Hematopoietic multipotent progenitor cell treated with erythropoietin and hydrocortisone succinate and interleukin-3 and kit ligand, for 8 days (in vitro differentiated cells): ENCODE data around the gene FBLN1.
"Not testable (repeated sequence)": the region's sequence is repeated elsewhere in the genome, so short reads cannot be mapped to it uniquely, and the experiment has no call there.

ENCODE experiments used
- DNase-seq: peaks from one replicate; pipeline ENCODE4 v3.0.0-alpha.2; 2015

The FBLN1 gene

DNA sequence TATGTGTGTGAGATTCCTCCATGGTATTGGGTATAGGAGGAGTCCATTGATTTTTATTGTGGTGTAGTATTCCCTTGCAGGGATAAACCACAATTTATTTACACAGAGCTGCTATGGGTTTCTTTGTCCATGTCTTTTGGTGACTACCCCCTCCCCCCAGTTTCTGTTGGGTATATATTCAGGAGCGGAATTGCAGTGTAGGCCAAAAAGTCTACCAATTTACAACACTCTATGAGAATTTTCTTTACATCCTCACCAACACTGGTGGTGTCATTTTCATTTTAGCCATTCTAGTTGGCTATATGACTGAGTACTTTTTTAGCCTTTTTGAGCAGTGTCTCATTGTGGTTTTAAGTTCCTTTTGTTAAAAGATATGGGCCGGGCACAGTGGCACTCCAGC, 113.7 kb downstream of the FBLN1 start:
- DNase-seq, result no peak

DNA sequence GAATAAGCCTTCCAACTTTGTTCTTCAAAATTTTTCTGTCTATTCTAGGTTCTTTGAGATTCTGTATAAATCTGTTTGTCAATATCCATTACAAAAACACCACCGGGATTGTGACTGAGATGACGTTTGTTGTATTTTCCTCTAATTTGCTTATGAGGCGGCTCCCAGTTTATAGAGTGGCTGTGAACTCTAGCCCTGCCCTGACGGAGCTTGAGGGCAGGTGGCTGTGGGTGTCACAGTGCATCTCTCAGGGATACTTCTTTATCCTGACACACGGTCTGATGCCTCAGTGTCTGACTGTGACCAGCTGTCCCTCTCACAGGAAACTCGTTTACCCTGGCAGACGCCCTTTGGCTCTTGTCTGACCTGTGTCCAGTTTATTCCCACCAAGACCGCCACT, 115.3 kb downstream of the FBLN1 start:
- no peak for DNase-seq

DNA sequence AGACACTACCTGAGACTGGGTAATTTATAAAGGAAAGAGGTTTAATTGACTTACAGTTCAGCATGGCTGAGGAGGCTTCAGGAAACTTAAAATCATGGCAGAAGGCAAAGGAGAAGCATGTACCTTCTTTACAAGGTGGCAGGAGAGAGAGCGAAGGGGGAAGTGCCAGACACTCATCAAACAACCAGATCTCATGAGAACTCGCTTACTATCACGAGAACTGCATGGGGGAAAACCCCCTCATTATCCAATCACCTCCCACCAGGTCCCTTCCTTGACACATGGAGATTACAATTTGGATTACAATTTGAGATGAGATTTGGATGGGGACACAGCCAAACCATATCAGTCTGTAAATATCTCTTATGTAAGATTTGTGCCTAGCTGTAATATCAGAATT, 118.0 kb downstream of the FBLN1 start:
- no peak for DNase-seq

GRCh38 chr22:45621836-45622600, 119.3 kb downstream of the FBLN1 start:
- DNase-seq, result no peak

DNA sequence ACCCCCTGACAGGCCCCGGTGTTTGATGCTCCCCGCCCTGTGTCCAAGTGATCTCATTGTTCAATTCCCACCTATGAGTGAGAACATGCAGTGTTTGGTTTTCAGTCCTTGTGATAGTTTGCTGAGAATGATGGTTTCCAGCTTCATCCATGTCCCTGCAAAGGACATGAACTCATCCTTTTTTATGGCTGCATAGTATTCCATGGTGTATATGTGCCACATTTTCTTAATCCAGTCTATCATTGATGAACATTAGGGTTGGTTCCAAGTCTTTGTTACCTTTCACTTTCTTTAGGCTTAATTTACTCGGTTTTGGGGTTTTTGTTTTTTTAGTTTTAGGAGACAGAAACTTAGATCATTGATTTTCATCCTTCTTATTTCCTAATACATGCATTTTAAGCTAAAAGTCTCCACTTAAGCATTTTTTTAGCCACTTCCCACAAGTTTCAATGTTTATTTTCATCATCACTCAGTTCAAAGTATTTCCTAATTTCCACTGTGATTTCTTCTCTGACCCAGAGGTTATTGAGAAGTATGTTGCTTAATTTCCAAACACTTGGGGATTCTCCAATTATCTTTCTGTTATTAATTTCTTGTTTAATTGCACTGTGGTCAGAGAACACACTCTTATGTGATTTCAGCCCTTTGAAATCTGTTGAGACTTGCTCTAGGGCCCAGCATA, 120.9 kb downstream of the FBLN1 start:
- DNase-seq, result not testable (repeated sequence)

GRCh38 chr22:45626198-45626651, 123.5 kb downstream of the FBLN1 start:
- no peak for DNase-seq

DNA sequence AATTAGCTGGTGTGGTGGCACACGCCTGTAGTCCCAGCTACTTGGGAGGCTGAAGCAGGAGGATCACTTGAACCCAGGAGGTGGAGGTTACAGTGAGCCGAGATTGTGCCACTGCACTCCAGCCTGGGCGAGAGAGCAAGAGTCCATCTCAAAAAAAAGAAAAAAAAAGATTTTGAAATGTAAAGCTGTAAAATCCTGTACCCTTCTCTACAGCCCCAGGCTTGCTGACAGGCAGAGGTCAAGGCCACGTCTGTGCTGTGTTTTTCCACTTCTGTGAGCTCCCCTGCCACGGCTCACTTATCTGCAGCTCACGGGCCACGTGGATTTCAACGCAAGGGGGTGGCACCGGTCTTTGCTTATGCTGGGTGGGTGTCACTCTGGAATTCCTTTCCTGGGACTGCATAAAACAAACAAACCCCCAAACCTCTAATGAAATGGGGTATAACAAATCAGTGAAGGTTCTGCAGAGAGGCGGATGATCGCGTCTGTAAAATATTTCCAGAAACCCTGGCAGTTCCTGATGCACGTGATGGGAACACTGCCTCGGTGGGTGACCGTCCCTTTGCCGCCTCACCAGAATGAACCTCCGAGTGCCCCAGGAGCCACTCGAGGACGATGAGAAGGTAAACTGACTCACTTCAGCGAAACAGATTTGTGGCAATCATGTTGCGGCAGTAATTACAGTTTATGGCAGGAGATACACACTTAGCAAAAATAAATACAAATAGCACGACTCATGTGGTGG, 125.0 kb downstream of the FBLN1 start:
- DNase-seq, result no peak

- no peak for DNase-seq
Measured at GRCh38 chr22:45628515-45628914, 125.8 kb downstream of the FBLN1 start.

DNA sequence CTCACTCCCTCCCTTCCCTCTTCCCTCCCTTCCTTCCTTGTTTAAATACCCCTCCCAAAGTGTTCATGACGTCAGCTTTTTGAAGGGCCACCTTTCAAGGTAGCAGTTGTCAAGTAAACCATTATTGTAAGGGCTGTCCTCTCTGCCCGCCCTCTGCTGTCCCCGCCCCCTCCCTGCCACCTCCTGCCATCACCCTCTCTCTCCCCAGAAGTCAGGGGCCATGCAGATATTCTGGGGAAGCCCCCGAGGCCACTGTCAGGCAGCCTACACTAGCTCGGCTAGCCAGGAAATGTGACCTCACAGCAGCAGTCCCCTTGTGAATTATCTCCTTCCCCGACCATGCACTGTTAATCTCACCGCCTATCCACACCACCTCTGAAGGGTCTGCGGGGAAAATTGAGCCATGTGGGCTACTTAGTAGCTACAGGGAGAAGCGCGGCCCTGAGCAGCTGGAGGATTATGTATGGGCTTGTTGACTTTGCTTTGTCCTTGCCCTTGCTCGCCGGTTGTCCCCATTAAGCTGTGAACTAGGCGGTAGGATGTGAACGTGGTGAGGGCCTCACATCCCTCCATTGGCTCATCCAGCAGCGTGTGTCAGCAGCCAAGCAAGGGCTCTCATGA, 126.9 kb downstream of the FBLN1 start:
- DNase-seq, result no peak

- no peak for DNase-seq
Measured at GRCh38 chr22:45630436-45630835, 127.8 kb downstream of the FBLN1 start.

DNA sequence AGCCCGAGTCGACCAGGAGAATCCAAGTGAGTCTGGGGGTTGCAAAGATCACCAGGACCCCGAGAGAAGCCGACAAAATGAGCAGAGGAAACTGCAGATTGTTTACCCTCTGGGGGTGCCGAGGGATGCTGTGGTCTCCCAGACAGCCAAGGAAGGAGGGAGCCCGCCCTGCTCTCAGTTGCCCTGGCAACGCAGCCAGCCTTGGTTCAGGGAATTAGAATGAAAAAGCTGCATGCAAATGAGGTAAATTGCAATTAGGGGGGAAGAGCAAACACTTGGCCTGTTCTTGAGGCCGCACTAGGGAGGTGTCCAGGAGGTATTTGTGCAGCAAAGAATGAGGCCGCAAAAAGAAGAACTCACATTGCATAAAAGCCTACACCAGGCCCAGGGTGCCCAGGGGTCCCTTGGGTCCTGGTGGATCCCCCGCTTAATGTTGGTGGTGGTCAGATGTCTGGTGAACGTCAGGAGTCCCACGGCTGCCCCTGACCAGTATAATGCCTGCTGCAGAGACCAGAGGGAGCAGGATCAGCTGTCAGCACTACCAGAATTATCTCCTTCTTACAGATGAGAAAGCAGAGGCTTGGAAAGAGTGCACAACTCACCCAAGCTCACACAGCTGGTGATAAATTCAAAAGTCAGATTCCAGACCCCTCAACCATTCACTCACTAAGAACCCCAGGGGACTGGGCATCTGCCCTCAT, 128.6 kb downstream of the FBLN1 start:
- DNase-seq, result no peak

GRCh38 chr22:45631841-45632238, 129.2 kb downstream of the FBLN1 start:
- DNase-seq, result no peak

- no peak for DNase-seq
Measured at GRCh38 chr22:45632791-45633515, 130.3 kb downstream of the FBLN1 start.

- DNase-seq, result peak; percentile 68
Measured at GRCh38 chr22:45636683-45637082, 134.0 kb downstream of the FBLN1 start.

DNA sequence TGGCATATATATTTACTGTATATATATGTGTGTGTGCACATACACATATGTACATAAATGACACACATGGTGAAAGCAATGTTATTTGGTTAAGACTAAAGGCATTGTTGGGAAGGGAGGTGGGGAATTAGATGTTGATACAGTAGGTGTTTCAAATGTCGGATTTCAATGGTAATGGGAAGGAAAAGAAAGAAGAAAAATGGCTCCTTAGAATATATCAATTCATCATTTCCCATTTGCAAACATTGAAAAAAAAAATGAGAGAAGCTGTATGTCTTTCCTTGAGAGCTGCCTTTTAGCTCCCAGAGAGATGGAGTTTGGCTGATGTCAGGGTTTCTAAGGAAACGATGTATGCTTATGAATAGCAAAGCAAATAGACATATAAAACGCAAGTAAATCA, 135.5 kb downstream of the FBLN1 start:
- no peak for DNase-seq

DNA sequence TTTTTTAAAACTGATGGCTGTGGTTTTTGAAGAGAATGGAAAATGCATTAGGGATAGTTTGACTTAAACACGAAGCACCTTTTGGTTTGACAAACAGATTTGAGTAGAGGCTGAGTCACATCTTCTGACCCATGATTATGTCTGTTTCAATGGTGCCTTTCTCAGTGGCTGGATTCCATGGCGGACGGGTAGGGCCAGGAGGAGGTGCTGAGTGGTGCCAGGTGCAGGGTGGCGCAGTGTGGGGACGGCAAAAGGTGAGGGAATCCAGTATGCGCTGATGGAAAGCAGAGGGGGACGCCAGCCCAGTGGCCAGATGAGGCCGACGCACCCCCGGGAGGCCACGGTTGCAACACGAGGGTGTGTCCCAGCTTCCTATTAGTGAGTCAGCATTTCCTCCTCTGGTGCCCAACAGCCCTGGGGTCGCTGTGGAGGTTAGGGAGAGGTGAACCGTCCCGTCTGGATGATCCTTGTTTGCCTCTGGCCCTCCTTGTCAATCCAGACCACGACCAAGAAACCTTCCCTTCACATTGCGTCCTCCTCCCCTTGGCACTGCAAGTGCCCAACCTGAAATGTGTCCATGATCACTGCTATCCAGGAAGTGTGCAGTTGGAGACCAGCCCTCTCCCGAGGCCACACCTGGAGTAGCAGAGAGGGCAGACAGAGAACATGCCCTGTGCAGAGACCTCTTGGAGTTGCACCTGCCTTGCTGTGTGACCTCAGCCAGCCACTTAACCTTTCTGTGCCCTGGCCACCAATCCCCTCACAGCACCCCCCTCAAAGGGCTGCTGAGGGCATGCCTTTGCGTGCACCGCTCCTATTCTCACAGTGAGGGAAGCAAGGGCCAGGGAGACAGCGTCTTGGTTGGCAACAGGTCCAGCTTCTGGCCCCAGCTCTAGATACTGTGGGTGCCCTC, 136.4 kb downstream of the FBLN1 start:
- DNase-seq, result peak; percentile 42

GRCh38 chr22:45639747-45640102, 137.0 kb downstream of the FBLN1 start:
- DNase-seq, result no peak

DNA sequence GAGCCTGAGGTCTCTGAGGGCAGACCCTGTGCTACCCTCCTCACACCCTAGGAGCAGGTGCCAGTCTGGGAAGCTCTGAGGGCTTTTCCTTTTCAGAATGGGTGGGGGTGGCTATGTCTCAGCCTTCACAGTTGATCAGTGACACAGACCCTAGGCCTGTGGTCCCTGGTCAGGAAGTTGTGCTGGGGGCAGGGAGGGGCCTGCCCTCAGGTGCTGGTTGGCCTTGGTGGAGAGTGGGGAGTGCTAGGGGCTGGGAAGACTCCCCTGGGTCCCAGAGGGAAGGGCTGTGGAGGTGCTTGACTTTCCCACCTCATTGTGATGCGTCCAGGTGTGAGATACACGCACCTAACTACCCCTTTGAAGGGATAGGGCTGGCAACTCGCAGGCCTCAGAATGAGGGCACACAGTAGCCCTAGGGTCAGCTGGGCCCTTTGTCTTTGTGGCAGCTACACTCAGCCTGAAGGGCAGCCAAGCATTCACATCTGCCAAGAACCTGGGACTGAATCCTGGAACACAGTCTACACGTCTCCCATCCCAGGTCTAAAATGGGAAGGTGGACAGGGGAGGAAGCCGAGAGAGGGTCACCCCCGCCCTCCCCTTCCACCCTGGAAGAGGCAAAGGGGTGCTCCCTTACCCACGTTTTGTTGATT, 137.7 kb downstream of the FBLN1 start:
- no peak for DNase-seq

DNA sequence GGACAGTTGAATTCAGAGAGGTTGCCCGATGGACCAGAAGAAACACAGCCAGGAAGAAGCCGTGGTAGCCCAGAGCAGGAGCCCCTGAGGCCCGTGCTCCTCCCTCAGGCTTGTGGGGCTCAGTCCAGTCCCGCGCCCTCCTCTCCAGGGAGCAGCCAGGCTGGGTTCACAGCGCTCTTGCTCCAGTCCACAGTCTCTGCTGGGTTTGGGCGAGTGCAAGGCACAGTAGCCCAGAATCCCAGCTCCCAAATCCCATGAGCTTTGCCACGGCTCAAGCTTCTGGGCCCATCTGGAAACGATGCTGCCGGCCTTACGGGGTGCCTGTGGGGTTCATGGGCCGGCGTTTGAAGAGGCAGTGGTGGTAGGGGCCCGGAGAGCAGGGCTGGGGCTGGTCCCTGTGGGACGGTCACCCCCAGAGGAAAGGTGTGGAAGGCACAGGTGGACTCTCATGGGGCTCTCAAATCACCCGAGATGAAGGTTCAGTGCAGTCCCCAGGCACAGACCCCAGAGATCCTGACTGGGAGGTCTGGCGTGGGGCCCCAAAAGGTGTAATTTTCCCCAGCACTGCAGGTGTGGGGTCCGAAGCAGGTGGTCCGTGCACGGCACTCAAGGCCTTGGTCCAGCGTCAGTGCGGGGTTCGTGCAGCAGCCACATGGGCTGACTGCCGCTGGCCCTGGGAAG, 138.4 kb downstream of the FBLN1 start:
- DNase-seq, result no peak

- DNase-seq, result peak; percentile 82
Measured at GRCh38 chr22:45642986-45643385, 140.3 kb downstream of the FBLN1 start.
